ENCODE data around the gene TMA7.
"Not testable (repeated sequence)": the region's sequence is repeated elsewhere in the genome, so short reads cannot be mapped to it uniquely, and the experiment has no call there.

Gene TMA7

DNA sequence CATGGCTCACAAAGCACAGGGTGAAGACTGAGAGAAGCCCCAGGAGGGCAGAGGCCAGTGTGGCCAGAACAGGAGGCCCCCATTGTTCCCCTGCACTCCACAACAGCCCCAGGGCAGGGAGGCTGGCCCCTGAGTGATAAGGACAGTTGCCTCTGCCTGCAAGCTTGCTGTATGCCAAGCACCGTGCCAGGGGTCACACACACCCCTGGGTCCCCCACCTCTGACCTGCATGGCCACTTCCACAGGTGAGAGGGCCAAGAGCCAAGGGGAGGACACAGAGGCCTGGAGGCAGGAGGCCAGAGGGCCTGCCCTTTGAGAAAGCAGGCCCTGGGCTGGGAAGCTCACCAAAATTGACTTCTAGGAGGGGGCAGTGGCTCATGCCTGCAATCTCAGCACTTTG lies 30.2 kb downstream of the TMA7 start:
- peak; percentile 35 for DNase-seq

DNA sequence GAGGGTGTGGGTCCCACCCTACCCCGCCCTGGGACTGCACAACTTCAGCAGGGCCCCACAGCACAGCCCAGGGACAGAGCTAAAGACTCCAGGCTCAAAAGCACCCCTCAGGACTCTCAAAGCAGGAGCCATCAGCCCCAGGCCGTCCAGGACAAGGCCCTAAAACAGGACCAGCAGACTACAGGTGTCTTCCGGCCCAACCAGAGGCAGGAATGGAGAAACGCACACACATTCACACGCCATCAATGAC lies 32.5 kb downstream of the TMA7 start:
- DNase-seq: no peak

DNA sequence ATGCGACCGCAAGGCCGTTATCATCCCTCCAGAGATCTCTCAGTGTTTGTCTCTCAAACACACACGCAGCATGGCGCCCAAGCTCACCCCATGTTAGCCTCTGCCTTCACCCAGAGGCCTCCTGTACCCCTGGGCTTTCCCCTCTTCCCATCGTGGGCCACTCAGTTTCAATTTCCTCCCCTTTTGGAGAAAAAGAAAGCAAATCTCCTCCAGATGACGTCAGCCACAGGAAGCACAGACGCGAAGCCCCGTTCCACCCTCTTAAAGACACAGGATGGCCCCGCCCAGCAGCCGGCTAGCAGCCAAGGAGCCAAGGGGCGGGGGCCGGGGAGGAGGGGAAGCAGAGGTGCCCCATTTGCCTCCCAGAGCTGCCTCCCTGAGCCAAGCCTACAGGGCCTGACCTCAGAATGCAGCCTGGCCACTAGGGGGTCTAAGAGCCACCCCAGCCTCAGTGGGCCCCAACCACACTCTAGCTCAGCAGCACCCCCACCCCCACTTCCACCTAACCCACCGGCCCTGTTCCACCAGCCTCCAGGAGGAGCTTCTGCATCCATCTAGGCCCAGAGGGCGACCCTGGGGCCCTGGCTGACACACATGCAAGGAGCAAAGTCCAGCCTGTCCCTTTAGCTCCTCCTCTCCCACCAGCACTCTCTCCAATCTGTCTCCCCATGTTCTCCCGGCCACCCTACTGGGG lies 33.0 kb downstream of the TMA7 start:
- DNase-seq: peak; percentile 99

DNA sequence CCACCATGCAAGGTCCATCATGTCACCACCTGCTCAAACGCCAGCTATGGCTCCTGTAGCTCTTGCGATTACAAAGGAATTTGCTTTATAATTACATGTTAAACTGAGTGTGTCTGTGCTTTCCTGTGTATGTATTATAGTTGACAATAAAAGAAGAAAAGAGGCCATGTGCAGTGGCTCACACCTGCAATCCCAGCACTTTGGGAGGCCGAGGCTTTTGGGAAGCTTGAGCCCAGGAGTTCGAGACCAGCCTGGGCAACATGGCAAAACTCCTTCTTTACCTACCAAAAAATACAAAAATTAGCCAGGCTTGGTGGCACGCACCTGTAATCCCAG lies 33.5 kb downstream of the TMA7 start:
- no peak for DNase-seq

DNA sequence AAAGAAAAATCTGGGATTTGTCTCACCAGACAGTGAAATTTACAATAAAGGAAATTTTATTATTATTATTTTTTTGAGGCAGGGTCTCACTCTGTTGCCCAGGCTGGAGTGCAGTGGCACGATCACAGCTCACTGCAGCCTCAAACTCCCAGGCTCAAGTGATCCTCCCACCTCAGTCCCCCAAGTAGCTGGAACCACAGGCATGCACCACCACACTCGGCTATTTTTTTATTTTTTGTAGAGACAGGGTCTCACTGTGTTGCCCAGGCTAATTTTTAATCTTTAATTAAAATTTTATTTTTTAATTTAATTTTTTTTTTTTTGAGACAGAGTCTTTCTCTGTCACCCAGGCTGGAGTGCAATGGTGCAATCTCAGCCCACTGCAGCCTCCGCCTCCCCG lies 34.0 kb downstream of the TMA7 start:
- not testable (repeated sequence) for DNase-seq

DNA sequence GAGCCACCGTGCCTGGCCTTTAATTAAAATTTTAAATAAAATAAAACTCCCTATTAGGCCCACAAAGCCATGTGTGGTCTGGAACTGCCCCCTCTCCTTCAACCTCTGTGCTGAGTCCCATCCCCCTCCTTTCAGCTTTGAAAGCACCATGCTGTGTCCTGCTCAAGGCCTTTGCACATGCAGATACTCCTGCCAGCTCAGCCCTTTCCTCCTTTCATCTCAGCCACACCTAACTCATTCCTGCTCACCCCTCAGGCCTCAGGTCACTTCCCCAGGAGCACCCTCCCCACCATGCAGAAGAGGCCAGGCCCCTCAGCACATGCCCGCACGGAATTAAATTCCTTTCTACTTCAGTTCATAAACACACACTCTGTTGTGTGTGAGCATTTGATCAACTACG lies 34.6 kb downstream of the TMA7 start:
- DNase-seq: no peak

DNA sequence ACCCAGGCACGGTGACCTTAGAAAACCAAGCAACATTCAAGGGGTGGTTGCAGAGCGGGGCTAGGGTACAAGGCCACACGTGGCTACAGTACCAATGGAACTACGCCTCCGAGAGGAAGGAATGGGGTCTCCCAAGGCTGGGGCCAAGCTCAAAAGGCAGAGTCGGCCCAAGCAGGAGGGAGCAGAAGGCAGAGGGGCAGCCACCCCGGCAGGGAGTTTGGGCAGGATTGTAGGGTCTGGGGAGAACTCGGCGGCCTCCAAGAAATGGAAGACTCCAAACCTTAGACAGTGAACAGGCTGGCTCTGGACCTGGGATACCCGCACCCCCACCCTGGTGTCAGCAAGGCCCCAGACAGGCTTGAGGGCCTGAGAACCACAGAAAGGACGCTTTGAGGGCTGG lies 35.1 kb downstream of the TMA7 start:
- no peak for DNase-seq

DNA sequence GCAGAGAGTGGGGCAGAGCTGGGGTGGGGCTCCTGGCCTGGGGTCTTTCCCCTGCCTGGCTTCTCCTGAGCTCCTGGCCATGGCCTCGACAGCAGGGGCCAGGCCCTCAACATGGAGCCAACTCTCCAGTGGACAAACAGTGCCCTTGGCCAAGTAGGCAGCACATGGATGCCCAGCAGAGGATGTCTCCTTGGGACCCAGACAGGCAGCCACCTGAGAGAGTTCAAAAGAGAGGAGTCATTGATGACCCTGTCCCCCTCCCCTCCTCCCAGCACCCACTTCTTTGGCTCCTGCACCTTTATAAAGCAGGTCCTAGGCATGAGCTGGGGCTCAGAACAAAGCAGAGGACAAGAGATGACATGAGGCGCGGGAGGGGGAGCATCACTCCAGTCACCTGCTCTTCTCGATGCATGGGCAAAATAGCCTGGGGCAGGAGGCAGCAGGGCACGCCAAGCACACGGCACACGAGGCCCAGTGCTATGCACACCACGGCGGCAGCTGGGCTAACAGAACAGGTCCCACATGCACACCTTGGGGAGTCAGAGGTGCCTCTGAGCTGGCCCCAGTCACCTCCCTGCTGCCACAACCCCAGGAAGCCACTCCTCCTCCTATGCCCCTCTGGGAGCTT lies 36.5 kb downstream of the TMA7 start:
- DNase-seq: no peak

DNA sequence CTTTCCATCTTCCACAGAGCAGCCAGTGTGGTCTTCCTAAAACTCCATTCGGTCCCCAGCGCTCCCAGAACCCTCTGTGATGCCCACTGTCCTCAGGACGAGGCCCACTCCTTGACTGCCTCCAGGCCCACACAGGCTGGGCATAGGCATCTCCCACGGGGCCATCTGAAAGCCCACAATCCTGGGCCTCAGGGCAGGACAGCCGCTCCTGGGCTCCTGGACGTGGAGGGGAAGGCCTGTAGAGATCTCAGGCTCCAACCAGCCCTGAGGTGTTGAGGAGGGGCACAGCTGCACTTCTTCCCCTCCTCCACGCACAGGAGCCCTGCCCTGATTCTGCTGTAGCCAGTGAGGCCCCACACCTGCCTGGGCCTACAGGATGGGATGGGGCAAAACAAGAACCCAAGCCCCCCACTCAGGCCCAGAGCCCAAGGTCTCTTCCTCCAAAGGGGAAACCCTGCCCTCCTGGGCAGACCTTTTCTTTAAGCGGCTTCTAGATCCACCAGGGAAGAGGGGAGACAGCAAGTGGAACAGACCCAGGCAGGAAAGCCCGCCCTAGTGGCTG lies 38.0 kb downstream of the TMA7 start:
- no peak for DNase-seq

DNA sequence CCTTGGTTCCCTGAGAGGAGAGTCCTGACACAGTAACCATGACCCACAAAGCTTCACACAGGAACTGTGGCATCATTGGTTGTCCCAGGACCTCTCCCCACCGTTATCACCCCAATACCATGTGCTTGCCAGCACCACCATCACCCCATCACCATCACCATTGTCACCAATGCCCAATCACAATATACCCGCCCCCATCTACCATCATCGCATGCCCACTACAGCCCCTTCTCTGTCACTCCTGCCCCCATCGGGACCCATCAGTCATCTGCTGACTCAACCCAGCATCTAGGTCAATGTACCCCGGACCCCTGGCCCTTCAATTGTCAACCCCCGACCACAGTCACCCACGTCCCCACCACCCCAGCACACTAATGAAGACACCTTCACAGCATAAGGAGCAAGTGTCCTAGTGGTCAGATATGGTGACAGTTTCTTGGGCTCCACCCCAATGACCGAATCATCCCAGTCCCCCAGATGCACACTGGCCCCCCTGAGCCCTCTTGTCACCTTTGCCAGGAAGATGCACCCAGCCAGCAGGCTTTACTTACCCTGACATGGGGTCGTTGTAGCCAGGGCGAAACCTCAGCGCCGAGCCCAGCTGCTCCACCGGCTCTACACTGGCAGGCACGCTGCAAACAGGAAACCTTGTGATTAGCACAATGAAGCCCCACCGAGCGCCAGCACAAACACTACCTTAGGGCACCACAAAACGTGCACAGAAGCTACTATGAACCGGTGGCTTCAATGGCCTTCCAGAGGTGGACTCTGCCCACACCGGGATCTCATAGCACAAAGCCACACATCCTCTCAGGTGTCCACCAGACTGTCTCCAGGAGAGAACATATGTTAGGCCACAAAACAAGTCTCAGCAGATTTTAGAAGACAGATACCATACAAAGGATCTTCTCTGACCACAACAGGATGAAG lies 38.8 kb downstream of the TMA7 start:
- peak; percentile 69 for DNase-seq

DNA sequence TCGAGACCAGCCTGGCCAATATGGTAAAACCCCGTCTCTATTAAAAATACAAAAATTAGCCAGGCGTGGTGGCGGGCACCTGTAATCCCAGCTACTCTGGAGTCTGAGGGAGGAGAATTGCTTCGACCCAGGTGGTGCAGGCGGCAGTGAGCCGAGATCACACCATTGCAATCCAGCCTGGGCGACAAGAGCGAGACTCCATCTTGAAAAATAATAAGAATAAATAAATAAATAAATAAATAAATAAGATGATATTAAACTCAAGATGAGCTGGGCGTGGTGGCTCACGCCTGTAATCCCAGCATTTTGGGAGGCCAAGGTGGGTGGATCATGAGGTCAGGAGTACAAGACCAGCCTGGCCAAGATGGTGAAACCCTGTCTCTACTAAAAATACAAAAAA lies 40.8 kb downstream of the TMA7 start:
- DNase-seq: not testable (repeated sequence)

DNA sequence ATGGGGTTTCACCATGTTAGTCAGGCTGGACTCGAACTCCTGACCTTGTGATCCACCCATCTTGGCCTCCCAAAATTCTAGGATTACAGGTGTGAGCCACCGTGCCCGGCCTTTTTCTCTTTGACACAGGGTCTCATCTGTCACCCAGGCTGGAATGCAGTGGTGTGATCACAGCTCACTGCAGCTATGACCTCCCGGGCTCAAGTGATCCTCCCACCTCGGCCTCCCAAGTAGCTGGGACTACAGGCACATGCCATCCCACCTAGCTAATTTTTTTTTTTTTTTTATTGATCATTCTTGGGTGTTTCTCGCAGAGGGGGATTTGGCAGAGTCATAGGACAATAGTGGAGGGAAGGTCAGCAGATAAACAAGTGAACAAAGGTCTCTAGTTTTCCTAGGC lies 42.8 kb downstream of the TMA7 start:
- DNase-seq: not testable (repeated sequence)

DNA sequence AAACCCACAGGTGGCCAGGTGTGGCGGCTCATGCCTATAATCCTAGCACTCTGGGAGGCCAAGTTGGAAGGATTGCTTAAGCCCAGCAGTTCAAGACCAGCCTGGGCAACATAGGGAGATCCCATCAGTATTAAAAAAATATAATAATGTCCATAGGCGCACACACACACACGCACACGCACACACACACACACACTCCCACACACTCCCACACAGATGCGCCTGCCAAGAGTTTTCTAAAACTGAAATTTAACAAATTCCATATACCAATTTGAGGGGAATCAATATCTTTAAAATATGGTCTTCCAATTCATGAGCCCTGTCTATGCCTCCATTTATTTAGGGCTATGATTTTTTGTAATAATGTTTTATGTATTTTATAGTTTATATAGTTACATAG lies 46.9 kb downstream of the TMA7 start:
- no peak for DNase-seq

DNA sequence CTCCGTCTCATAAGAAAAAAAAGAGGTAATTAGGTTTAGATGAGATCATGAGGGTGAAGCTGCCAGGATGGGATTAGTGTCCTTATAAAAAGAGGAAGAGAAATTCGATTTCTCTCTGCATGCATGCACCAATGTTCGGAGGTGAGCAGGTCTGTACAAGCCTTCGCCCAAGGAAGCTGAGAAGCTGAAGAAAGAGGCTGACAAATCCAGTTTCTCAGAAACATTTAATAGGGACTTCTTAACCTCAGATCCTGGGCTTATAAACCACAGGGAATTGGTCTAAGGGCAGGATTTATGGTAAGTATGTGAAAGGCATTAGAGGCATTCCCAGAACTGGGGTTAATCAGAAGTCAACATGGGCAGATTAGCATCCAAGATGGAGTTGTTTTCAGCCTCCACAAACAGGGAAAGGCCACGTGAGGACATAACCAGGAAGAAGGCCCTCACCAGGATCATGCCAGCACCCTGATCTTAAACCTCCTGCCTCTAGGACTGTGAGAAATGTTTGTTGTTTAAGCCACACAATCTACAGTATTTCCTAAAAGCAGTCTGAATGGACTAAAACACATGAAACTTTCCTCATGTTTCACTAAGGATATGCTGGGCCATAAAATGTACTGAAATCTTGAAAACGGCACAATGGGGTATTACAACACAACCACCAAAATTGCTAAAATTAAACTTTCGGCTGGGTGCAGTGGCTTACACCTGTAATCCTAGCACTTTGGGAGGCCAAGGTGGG lies 52.6 kb downstream of the TMA7 start:
- no peak for DNase-seq

DNA sequence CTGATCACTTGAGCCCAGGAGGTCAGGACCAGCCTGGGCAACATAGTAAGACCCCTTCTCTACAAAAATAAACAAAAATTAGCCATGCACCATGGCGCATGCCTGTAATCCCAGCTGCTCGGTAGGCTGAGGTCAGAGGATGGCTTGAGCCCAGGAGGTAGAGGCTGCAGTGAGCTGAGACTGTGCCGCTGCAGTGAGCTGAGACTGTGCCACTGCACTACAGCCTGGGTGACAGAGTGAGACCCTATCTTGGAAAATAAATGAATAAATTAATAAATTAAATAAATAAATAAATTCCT lies 53.1 kb downstream of the TMA7 start:
- no peak for DNase-seq
